HEK293 (cell line): Measurements from ENCODE around the gene DNAH6.

ENCODE experiments used
- CTCF ChIA-PET: fragments of 350-600 bp; formaldehyde crosslinking; extraction: SDS; loops from one replicate; lab custom pipeline; 2021; ENCODE audit warnings: antibody characterized with exemption; lab: Yijun Ruan, JAX
- POLR2A ChIA-PET: fragments of 300-600 bp; formaldehyde crosslinking; extraction: SDS; loops from one replicate; lab custom pipeline; 2020; ENCODE audit warnings: antibody characterized with exemption, inconsistent platforms; lab: Yijun Ruan, JAX
- H3K27ac ChIP-seq: fragments of 200-500 bp; sonication (Bioruptor generic); 2 replicates; pipeline ENCODE4 v1.5.1; 2014; ENCODE audit warnings: low read depth, low read length, control low read depth, inconsistent platforms; ENCODE audit errors: extremely low read depth
- H3K36me3 ChIP-seq, 2 experiments: fragments of 200-500 bp in 1 of 2; sonication (Bioruptor generic) in 1 of 2; 1 replicate in 1 of 2; 2 replicates in 1 of 2; pipeline ENCODE4 v1.5.1; 2014 to 2017; ENCODE audit warnings: inconsistent platforms in 2 of 2, low read length in 2 of 2; ENCODE audit not compliant: control insufficient read depth in 2 of 2, insufficient read depth in 1 of 2
- H3K4me1 ChIP-seq: fragments of 200-500 bp; sonication (Bioruptor generic); 2 replicates; pipeline ENCODE4 v1.5.1; 2014; ENCODE audit warnings: mild to moderate bottlenecking, low read length, inconsistent platforms; ENCODE audit not compliant: control insufficient read depth, insufficient read depth
- H3K4me3 ChIP-seq: 2 replicates; pipeline ENCODE4 v1.5.1; 2011; ENCODE audit warnings: low read depth, mild to moderate bottlenecking, control low read depth, low read length, moderate library complexity
- H3K9me3 ChIP-seq: fragments of 200-500 bp; sonication (Bioruptor generic); 2 replicates; pipeline ENCODE4 v1.5.1; 2014; ENCODE audit warnings: low read depth, low read length, inconsistent platforms; ENCODE audit not compliant: control insufficient read depth, insufficient read depth
- BCL11A ChIP-seq: fragments of 450-650 bp; formaldehyde crosslinking; IDR thresholded peaks from 2 replicates; pipeline ENCODE4 v1.5.1; 2016; ENCODE audit warnings: low read depth, missing biosample characterization, missing genetic modification characterization
- BCL11B ChIP-seq: fragments of 450-650 bp; formaldehyde crosslinking; IDR thresholded peaks from 2 replicates; pipeline ENCODE4 v1.5.1; 2016; ENCODE audit warnings: low read depth, missing biosample characterization, missing genetic modification characterization
- HOXC10 ChIP-seq: sonication (generic); formaldehyde crosslinking; IDR thresholded peaks from 2 replicates; pipeline ENCODE4 v1.8.1; 2023; ENCODE audit warnings: mild to moderate bottlenecking, missing genetic modification reagents
- KLF1 ChIP-seq: fragments of 450-650 bp; formaldehyde crosslinking; IDR thresholded peaks from 2 replicates; pipeline ENCODE4 v1.5.1; 2016; ENCODE audit warnings: missing biosample characterization, missing genetic modification characterization
- REPIN1 ChIP-seq: fragments of 450-650 bp; formaldehyde crosslinking; IDR thresholded peaks from 2 replicates; pipeline ENCODE4 v1.5.1; 2017; ENCODE audit warnings: missing biosample characterization, missing genetic modification characterization, low read depth
- SP7 ChIP-seq: fragments of 450-650 bp; formaldehyde crosslinking; IDR thresholded peaks from 2 replicates; pipeline ENCODE4 v1.5.1; 2016; ENCODE audit warnings: missing biosample characterization, missing genetic modification characterization
- TRIM28 ChIP-seq: IDR thresholded peaks from 2 replicates; pipeline ENCODE4 v1.6.1; 2011; ENCODE audit warnings: low read length, control low read depth, borderline replicate concordance
- YY2 ChIP-seq: fragments of 450-650 bp; formaldehyde crosslinking; IDR thresholded peaks from 2 replicates; pipeline ENCODE4 v1.5.1; 2016; ENCODE audit warnings: missing biosample characterization, missing genetic modification characterization
- ZBTB49 ChIP-seq: fragments of 450-650 bp; formaldehyde crosslinking; IDR thresholded peaks from 2 replicates; pipeline ENCODE4 v1.5.1; 2016; ENCODE audit warnings: missing biosample characterization, missing genetic modification characterization, low read depth
- ZFHX2 ChIP-seq: fragments of 450-650 bp; formaldehyde crosslinking; conservative IDR thresholded peaks from 2 replicates; pipeline ENCODE4 v1.5.1; 2016; ENCODE audit warnings: missing biosample characterization, missing genetic modification characterization
- ZFP69B ChIP-seq: fragments of 450-650 bp; formaldehyde crosslinking; IDR thresholded peaks from 2 replicates; pipeline ENCODE4 v1.5.1; 2016; ENCODE audit warnings: missing biosample characterization, missing genetic modification characterization
- ZNF391 ChIP-seq: fragments of 450-650 bp; formaldehyde crosslinking; IDR thresholded peaks from 2 replicates; pipeline ENCODE4 v1.5.1; 2016; ENCODE audit warnings: low read depth, missing biosample characterization, missing genetic modification characterization, borderline replicate concordance
- ZNF426 ChIP-seq: fragments of 450-650 bp; formaldehyde crosslinking; IDR thresholded peaks from 2 replicates; pipeline ENCODE4 v1.5.1; 2017; ENCODE audit warnings: missing biosample characterization, missing genetic modification characterization, mild to moderate bottlenecking, inconsistent platforms, moderate library complexity
- ZNF510 ChIP-seq: fragments of 450-650 bp; formaldehyde crosslinking; IDR thresholded peaks from 2 replicates; pipeline ENCODE4 v1.5.1; 2018; ENCODE audit warnings: mild to moderate bottlenecking, missing genetic modification characterization, missing biosample characterization; ENCODE audit not compliant: insufficient replicate concordance
- ZNF548 ChIP-seq: fragments of 450-650 bp; formaldehyde crosslinking; IDR thresholded peaks from 2 replicates; pipeline ENCODE4 v1.5.1; 2016; ENCODE audit warnings: missing biosample characterization, missing genetic modification characterization
- ZNF610 ChIP-seq: fragments of 450-650 bp; formaldehyde crosslinking; IDR thresholded peaks from 2 replicates; pipeline ENCODE4 v1.5.1; 2016; ENCODE audit warnings: missing biosample characterization, missing genetic modification characterization, borderline replicate concordance
- ZNF626 ChIP-seq: fragments of 450-650 bp; sonication (Bioruptor Pico); formaldehyde crosslinking; IDR thresholded peaks from 2 replicates; pipeline ENCODE4 v1.5.1; 2018; ENCODE audit warnings: missing biosample characterization, missing genetic modification characterization, inconsistent platforms
- ZNF654 ChIP-seq: fragments of 450-650 bp; formaldehyde crosslinking; IDR thresholded peaks from 2 replicates; pipeline ENCODE4 v1.5.1; 2016; ENCODE audit warnings: low read depth, missing biosample characterization, missing genetic modification characterization
- TF ChIP-seq, protein P1 (sequence below): fragments of 450-650 bp; formaldehyde crosslinking; IDR thresholded peaks from 2 replicates; pipeline ENCODE4; 2016; ENCODE audit warnings: missing biosample characterization, missing genetic modification characterization
- TF ChIP-seq, protein P2 (sequence below): sonication (generic); formaldehyde crosslinking; IDR thresholded peaks from 2 replicates; pipeline ENCODE4 v1.8.1; 2022; ENCODE audit warnings: mild to moderate bottlenecking, moderate library complexity, missing genetic modification reagents
- TF ChIP-seq, protein P3 (sequence below): fragments of 450-650 bp; formaldehyde crosslinking; IDR thresholded peaks from 2 replicates; pipeline ENCODE4 v1.5.1; 2016; ENCODE audit warnings: missing biosample characterization, missing genetic modification characterization
- TF ChIP-seq, protein P4 (sequence below): fragments of 450-650 bp; formaldehyde crosslinking; IDR thresholded peaks from 2 replicates; pipeline ENCODE4 v1.5.1; 2016; ENCODE audit warnings: missing biosample characterization, missing genetic modification characterization, low read depth
- TF ChIP-seq, protein P5 (sequence below): fragments of 450-650 bp; formaldehyde crosslinking; IDR thresholded peaks from 2 replicates; pipeline ENCODE4 v1.5.1; 2017; ENCODE audit warnings: missing biosample characterization, missing genetic modification characterization
- TF ChIP-seq, protein P6 (sequence below): fragments of 450-650 bp; formaldehyde crosslinking; IDR thresholded peaks from 2 replicates; pipeline ENCODE4 v1.5.0; 2017; ENCODE audit warnings: missing biosample characterization, missing genetic modification characterization, borderline replicate concordance

DNAH6 gene

DNA sequence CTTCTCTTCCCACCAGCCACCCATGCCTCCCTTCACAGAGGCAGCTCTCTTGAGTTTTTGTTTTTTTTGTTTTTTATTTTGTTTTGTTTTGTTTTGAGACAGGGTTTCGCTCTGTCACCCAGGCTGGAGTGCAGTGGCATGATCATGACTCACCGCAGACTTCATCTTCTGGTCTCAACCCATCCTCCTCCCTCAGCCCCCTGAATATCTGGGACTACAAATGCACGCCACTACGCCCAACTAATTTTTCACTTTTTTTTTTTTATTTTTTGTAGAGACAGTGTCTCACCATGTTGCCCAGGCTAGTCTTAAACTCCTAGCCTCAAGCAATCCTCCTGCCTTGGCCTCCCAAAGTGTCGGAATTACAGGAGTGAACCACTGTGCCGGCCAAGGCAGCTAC is 203.1 kb downstream of the DNAH6 start (continued):
- no peak for TF ChIP-seq BCL11B (tag by site-specific recombination)
- TF ChIP-seq, all 188 proteins: peak for 0

- ChIA-PET CTCF (no interaction called here), POLR2A (no interaction called here)
- TF ChIP-seq ZNF548 (tag by site-specific recombination) = no peak
- no peak for TF ChIP-seq ZFHX2 (tag by site-specific recombination)
- no peak for TF ChIP-seq ZNF510
- no peak for TF ChIP-seq ZNF391 (tag by site-specific recombination)
- no peak for TF ChIP-seq TRIM28
- TF ChIP-seq ZNF426 (tag by site-specific recombination) = no peak
- TF ChIP-seq ZNF654 = no peak
- TF ChIP-seq ZBTB49 = no peak
- no peak for TF ChIP-seq KLF1 (tag by site-specific recombination)
- no peak for TF ChIP-seq BCL11A
- TF ChIP-seq, protein P1, sequence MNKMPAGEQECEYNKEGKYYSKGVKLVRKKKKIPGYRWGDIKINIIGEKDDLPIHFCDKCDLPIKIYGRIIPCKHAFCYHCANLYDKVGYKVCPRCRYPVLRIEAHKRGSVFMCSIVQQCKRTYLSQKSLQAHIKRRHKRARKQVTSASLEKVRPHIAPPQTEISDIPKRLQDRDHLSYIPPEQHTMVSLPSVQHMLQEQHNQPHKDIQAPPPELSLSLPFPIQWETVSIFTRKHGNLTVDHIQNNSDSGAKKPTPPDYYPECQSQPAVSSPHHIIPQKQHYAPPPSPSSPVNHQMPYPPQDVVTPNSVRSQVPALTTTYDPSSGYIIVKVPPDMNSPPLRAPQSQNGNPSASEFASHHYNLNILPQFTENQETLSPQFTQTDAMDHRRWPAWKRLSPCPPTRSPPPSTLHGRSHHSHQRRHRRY = no peak
- TF ChIP-seq, protein P2, sequence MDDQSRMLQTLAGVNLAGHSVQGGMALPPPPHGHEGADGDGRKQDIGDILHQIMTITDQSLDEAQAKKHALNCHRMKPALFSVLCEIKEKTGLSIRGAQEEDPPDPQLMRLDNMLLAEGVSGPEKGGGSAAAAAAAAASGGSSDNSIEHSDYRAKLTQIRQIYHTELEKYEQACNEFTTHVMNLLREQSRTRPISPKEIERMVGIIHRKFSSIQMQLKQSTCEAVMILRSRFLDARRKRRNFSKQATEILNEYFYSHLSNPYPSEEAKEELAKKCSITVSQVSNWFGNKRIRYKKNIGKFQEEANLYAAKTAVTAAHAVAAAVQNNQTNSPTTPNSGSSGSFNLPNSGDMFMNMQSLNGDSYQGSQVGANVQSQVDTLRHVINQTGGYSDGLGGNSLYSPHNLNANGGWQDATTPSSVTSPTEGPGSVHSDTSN = no peak
- TF ChIP-seq HOXC10 (CRISPR knock-in tag) = no peak
- TF ChIP-seq, protein P3, sequence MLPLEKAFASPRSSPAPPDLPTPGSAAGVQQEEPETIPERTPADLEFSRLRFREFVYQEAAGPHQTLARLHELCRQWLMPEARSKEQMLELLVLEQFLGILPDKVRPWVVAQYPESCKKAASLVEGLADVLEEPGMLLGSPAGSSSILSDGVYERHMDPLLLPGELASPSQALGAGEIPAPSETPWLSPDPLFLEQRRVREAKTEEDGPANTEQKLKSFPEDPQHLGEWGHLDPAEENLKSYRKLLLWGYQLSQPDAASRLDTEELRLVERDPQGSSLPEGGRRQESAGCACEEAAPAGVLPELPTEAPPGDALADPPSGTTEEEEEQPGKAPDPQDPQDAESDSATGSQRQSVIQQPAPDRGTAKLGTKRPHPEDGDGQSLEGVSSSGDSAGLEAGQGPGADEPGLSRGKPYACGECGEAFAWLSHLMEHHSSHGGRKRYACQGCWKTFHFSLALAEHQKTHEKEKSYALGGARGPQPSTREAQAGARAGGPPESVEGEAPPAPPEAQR (tag by site-specific recombination) = no peak
- TF ChIP-seq YY2 (tag by site-specific recombination) = no peak
- no peak for TF ChIP-seq ZNF610
- H3K27ac ChIP-seq = no peak overlapping the region
- H3K9me3 ChIP-seq = no peaks in the 10 kb centered on the region
- no peaks in the 10 kb centered on the region for H3K4me1 ChIP-seq
- no peaks in the 10 kb centered on the region for H3K36me3 ChIP-seq
- no peak overlapping the region for H3K4me3 ChIP-seq
These were observed 207.5 kb downstream of the DNAH6 start for GRCh38 chr2:84723831-84724230.

DNA sequence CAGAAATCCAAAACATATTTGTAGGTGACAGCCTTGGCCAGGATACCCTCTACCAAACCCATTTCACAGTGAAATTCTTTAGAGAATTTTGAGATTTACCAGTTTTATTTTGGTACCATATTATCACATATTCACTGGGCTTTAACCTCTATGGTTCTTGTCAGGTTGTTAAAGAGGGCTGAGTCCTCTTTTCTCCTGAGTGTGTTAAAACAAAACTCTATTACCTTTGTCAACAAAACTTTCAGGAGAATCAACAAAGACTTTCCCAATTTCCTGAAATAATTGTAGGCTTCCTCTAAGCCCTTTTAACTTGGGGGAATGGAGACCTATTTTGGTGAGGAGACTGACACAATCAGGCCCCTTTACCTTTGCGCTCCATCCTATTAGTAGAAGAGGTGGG is 209.4 kb downstream of the DNAH6 start:
- Histone ChIP-seq H3K9me3 (no peaks in the 10 kb centered on the region), H3K4me1 (no peaks in the 10 kb centered on the region), H3K27ac (no peak overlapping the region), H3K4me3 (no peak overlapping the region), H3K36me3 (no peaks in the 10 kb centered on the region)
- CTCF ChIA-PET = no interaction called here
- POLR2A ChIA-PET = no interaction called here
- TF ChIP-seq, protein P4, sequence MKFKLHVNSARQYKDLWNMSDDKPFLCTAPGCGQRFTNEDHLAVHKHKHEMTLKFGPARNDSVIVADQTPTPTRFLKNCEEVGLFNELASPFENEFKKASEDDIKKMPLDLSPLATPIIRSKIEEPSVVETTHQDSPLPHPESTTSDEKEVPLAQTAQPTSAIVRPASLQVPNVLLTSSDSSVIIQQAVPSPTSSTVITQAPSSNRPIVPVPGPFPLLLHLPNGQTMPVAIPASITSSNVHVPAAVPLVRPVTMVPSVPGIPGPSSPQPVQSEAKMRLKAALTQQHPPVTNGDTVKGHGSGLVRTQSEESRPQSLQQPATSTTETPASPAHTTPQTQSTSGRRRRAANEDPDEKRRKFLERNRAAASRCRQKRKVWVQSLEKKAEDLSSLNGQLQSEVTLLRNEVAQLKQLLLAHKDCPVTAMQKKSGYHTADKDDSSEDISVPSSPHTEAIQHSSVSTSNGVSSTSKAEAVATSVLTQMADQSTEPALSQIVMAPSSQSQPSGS = no peak
- TF ChIP-seq, protein P5, sequence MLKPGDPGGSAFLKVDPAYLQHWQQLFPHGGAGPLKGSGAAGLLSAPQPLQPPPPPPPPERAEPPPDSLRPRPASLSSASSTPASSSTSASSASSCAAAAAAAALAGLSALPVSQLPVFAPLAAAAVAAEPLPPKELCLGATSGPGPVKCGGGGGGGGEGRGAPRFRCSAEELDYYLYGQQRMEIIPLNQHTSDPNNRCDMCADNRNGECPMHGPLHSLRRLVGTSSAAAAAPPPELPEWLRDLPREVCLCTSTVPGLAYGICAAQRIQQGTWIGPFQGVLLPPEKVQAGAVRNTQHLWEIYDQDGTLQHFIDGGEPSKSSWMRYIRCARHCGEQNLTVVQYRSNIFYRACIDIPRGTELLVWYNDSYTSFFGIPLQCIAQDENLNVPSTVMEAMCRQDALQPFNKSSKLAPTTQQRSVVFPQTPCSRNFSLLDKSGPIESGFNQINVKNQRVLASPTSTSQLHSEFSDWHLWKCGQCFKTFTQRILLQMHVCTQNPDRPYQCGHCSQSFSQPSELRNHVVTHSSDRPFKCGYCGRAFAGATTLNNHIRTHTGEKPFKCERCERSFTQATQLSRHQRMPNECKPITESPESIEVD (tag by site-specific recombination) = no peak
- TF ChIP-seq, protein P6, sequence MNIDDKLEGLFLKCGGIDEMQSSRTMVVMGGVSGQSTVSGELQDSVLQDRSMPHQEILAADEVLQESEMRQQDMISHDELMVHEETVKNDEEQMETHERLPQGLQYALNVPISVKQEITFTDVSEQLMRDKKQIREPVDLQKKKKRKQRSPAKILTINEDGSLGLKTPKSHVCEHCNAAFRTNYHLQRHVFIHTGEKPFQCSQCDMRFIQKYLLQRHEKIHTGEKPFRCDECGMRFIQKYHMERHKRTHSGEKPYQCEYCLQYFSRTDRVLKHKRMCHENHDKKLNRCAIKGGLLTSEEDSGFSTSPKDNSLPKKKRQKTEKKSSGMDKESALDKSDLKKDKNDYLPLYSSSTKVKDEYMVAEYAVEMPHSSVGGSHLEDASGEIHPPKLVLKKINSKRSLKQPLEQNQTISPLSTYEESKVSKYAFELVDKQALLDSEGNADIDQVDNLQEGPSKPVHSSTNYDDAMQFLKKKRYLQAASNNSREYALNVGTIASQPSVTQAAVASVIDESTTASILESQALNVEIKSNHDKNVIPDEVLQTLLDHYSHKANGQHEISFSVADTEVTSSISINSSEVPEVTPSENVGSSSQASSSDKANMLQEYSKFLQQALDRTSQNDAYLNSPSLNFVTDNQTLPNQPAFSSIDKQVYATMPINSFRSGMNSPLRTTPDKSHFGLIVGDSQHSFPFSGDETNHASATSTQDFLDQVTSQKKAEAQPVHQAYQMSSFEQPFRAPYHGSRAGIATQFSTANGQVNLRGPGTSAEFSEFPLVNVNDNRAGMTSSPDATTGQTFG (tag by site-specific recombination) = no peak
- TF ChIP-seq ZFP69B (tag by site-specific recombination) (no peak), SP7 (tag by site-specific recombination) (no peak), REPIN1 (tag by site-specific recombination) (no peak), ZNF510 (no peak), ZNF626 (tag by site-specific recombination) (no peak)
